Hepatic stellate cell (primary cell): Measurements from ENCODE around the gene AK5.
A peak's percentile ranks its signal among the peaks of the same experiment; 100 is the strongest.

ENCODE experiments used
- DNase-seq: peaks from one replicate; pipeline ENCODE4 v3.0.0; 2011; ENCODE audit warnings: low spot score

The AK5 gene, protein sequence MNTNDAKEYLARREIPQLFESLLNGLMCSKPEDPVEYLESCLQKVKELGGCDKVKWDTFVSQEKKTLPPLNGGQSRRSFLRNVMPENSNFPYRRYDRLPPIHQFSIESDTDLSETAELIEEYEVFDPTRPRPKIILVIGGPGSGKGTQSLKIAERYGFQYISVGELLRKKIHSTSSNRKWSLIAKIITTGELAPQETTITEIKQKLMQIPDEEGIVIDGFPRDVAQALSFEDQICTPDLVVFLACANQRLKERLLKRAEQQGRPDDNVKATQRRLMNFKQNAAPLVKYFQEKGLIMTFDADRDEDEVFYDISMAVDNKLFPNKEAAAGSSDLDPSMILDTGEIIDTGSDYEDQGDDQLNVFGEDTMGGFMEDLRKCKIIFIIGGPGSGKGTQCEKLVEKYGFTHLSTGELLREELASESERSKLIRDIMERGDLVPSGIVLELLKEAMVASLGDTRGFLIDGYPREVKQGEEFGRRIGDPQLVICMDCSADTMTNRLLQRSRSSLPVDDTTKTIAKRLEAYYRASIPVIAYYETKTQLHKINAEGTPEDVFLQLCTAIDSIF

GRCh38 chr1:77281491-77282186, at the start of gene AK5:
Gene AK5, plus strand, starts transcription at chr1:77282019. Its CDS starts 295 bp downstream, at chr1:77282314.
- peak; percentile 69 for DNase-seq

DNA sequence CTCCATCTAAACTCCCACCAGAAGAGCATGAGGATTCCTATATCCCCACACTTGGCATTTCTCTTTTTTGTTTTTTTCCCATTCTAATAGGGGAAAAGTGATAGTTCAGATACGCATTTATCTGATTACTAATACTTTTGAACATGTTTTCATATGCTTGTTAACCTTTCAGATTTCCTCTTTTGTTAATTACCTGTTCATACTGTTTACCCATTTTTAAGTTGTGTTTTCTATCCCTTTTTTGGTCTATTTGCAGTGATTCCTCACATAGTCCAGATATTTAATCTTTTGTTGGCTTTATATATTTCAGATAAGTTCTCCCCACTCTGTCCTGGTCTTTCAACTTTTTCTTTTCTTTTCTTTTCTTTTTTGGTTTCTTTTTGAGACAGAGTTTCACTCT, 49.0 kb upstream of the AK5 start:
- DNase-seq: no peak

DNA sequence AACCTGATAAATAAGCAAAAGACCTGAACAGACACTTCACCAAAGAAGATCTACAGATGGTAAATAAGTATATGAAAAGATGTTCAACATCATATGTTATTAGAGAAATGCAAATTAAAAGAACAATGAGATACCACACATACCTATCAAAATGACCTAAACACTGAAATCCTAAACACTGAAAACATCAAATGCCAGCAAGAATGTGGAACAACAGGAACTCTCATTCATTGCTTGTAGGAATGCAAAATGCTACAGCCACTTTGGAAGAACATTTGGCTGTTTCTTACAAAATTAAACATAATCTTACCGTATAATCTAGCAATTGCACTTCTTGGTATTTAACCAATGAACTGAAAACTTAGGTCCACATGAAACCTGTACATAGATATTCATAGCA, 47.7 kb upstream of the AK5 start:
- no peak for DNase-seq

DNA sequence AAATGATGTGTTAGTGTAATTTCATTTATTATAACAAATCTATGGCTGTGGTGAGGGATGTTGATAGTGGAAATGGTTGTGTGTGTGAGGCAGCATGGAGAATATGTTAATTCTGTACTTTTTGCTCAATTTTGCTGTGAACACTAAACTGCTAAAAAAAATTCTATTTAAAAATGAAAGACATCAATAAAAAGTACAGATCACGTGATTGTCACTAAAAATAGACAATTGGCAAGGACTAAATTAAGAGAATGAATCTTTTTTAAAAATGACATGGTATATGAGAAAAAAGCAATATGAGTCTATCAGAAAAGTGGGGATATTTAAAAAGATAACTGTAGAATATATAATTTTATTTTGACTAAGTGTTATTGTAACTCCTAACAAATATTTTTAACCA, 46.9 kb upstream of the AK5 start:
- no peak for DNase-seq

DNA sequence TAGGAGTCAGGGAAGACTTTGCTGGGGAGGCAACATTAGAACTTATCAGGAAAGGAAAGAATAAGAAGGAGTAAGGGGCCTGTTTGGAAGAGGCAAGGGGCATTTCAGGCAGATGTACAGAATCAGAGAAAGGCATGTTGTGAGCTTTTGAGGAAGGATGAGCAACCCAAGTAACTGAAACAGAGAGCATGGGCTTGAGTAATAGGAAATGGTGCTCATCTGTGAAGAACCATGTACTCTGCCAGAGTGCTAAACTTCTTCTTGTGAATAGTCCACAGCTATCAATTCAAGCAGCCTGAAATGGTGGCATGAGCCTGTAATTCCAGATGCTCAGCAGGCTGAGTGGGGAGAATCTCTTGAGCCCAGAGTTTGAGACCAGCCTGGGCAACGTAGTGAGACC, 43.4 kb upstream of the AK5 start:
- DNase-seq: no peak

DNA sequence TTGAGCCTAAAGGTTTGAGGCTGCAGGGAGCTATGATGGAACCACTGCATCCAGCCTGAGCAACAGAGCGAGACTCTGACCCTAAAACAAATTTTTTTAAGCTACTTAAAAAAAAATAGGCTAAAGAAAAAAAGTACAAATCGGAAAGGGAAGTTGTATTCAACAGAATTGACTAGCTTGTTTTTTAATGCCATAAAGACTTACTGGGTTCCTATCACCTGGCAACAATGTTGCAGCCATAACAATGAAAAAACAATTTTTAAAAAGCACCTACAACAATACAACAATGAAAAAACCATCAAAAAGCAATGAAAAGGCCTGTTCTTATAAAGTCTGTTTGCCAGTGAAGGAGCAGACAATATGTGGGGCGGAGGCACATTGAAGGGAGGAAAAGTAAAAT, 42.5 kb upstream of the AK5 start:
- no peak for DNase-seq

DNA sequence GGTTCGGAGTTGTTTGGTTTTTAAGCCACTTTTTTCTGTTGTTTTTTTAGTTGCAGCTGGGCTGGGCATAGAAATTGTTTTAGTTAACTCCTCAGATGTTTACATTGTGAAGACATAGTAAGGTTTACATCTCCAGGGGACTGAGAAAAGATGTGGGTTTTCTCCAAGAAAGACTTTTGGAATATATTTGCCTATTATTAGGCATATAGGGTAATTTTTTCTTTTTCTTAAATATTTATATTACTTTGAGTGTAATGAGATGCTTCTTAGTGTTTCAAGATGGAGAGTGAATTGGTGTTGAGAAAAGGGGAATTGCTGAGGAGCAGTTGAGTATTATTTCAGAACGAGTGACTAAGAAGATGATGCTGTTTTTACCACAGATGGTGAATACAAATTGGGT, 36.0 kb upstream of the AK5 start:
- DNase-seq: no peak

GRCh38 chr1:77250126-77250525, 31.7 kb upstream of the AK5 start:
- no peak for DNase-seq

DNA sequence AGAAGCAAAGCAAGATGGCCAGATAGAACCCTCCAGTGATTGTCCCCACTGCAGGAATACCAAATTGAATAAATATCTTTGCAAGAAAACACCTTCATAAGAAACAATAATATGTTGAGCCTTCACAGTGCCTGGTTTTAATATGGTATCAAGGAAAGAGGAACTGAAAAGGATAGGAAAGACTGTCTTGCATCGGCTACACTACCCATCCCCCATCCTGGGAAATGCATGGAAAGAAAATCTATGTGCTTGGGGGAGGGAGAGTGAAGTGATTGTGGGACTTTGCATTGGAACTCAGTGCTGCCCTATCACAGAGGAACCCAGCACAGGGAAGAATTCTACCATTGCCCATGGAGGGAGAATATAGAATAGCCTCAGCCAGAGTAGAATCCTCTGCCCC, 28.6 kb upstream of the AK5 start:
- DNase-seq: no peak

DNA sequence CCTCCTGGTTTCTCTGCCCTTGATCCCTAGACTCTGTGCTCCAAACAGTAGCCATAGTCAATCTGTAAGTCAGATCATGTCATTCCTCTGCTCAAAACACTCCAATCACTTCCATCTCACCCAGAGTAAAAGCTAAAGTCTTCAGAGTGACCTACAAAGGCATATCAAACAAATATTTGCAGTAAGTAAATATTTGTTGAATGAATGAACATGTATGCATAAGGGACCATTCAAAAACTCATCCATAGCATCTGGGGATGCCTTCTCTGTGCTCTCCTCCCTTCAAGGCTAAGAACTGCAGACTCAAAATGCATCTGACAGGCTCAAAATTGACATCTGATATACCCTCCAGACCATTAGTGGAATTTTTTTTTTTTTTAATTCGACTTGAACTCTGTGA, 18.1 kb upstream of the AK5 start:
- DNase-seq: no peak

GRCh38 chr1:77265180-77265579, 16.6 kb upstream of the AK5 start:
- DNase-seq: no peak

- DNase-seq: no peak
These were observed 14.8 kb upstream of the AK5 start for GRCh38 chr1:77267035-77267434.

GRCh38 chr1:77271852-77272580, 9.8 kb upstream of the AK5 start:
- no peak for DNase-seq

DNA sequence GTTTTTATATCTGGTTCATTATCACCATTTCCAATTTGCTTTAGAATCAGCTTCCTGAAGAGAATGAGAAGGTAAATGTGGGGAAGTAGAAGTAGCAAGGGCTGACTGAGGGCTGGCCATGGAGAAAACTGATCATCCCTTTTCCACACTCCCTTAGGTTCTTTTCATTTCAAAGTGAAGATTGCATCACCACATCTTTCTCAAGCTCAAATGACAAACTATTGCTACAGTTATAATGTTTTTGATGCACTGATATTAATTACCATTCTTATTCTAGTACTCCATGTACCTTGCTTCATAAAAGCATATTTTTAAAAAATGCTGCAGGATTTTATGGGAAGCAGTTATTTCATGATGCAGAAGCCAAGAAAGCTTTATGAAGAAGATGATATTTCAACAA, 7.9 kb upstream of the AK5 start:
- no peak for DNase-seq

DNA sequence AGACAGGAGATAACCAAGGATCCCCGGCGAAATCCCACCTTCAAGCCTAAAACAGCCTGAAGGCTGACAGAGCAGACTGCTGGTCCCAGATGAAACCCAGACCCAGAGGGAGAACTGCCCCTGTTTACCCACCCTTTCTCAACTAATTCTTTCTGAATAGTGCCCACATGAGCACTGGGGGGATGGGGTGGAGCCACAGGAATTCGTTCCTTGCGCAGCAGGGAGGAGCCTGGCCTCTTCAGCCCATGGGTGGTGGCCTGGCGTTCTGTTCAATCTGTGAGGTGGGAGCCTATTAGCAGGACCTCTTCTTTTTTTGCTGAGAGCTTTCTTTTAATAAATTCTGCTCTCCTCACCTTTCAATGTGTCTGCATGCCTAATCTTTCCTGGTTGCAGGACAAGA, 6.6 kb upstream of the AK5 start:
- no peak for DNase-seq

GRCh38 chr1:77276941-77277340, 4.9 kb upstream of the AK5 start:
- no peak for DNase-seq

DNA sequence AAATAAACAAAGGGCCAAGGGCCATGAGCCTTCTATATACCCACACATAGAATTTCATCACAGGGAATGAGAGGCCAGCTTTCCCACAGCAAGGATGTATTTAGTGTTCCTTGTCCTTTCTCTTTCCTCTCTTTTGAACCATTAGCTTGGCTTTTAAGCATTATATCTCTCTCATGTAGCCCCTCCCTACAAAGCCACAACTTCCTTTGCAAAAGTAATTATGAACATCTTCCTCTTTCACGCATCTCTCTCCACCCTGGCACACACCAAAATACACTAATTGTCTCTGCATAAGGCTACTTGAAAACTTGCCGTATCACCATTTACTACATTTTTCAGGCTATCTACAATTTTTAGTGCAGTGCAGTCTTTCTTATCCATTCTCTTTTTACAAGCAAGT, 1.9 kb upstream of the AK5 start:
- DNase-seq: no peak

DNA sequence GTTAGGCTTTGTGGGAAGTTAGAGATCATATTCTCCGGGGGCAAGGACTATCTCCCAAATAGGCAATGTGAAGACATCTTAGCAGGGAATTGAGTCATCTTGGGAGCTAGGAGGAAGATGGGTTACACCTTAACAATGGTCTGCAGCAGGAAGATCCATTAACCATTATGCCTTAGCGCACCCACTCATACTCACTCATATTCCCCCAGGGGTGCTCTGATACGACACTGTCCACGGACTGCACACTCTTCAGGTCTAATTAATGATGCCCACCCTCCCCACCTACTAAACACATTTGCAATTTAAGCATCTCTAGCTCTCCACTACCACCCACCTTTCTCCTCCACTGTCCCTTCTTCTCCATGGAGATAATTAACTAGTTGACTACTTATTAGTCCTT, 857 bp upstream of the AK5 start:
- DNase-seq: no peak

GRCh38 chr1:77282187-77282865, 507 bp downstream of the AK5 start:
- DNase-seq: peak; percentile 67

- DNase-seq: peak; percentile 15
These were observed 1.2 kb downstream of the AK5 start for GRCh38 chr1:77282866-77283539.

- DNase-seq: no peak
These were observed 2.0 kb downstream of the AK5 start for GRCh38 chr1:77283701-77284425.
